ENCODE measurements around the gene MMP10.
A peak's percentile ranks its signal among the peaks of the same experiment; 100 is the strongest.
"Not testable (repeated sequence)": the region's sequence is repeated elsewhere in the genome, so short reads cannot be mapped to it uniquely, and the experiment has no call there.

Gene MMP10

GRCh38 chr11:102783720-102784119, 3.3 kb upstream of the MMP10 start:
- DNase-seq, result no peak

GRCh38 chr11:102783016-102783415, 2.6 kb upstream of the MMP10 start:
- DNase-seq, result no peak

- no peak for DNase-seq
Measured at GRCh38 chr11:102781676-102782075, 1.2 kb upstream of the MMP10 start.

- DNase-seq, result no peak
Measured at GRCh38 chr11:102776454-102776853, 4.0 kb downstream of the MMP10 start.

- no peak for DNase-seq
Measured at GRCh38 chr11:102773386-102773785, 7.0 kb downstream of the MMP10 start.

- DNase-seq, result no peak
Measured at GRCh38 chr11:102771351-102771750, 9.1 kb downstream of the MMP10 start.

GRCh38 chr11:102770191-102770590, 10.2 kb downstream of the MMP10 start:
- no peak for DNase-seq

- DNase-seq, result no peak
Measured at GRCh38 chr11:102767800-102768199, 12.6 kb downstream of the MMP10 start.

GRCh38 chr11:102763440-102763839, 17.0 kb downstream of the MMP10 start:
- DNase-seq, result no peak

GRCh38 chr11:102762361-102762767, 18.1 kb downstream of the MMP10 start:
- DNase-seq, result no peak

- no peak for DNase-seq
Measured at GRCh38 chr11:102761646-102762238, 18.7 kb downstream of the MMP10 start.

GRCh38 chr11:102760344-102761035, 19.9 kb downstream of the MMP10 start:
- peak in 1 of 51 donors; percentile 9 for DNase-seq

- DNase-seq, result no peak
Measured at GRCh38 chr11:102757823-102758549, 22.4 kb downstream of the MMP10 start.

- DNase-seq, result no peak
Measured at GRCh38 chr11:102753267-102753666, 27.2 kb downstream of the MMP10 start.

GRCh38 chr11:102751673-102752072, 28.8 kb downstream of the MMP10 start:
- no peak for DNase-seq

- no peak for DNase-seq
Measured at GRCh38 chr11:102749101-102749722, 31.2 kb downstream of the MMP10 start.

- not testable (repeated sequence) for DNase-seq
Measured at GRCh38 chr11:102746746-102747578, 33.5 kb downstream of the MMP10 start.

GRCh38 chr11:102734650-102735049, 45.8 kb downstream of the MMP10 start:
- DNase-seq, result no peak

GRCh38 chr11:102733232-102733875, 47.1 kb downstream of the MMP10 start:
- DNase-seq, result peak in 4 of 51 donors; percentile 1 to 8 (median 4)

- peak in 3 of 51 donors; percentile 1 to 8 (median 3) for DNase-seq
Measured at GRCh38 chr11:102730944-102731343, 49.5 kb downstream of the MMP10 start.
